ENCODE results near the gene LDB2. TPM values are rescaled to one million over a fixed set of nuclear protein-coding genes. Genes with fewer than 3 reads are reported as not detected.

Gene LDB2
- total RNA-seq, 1 experiment from 2014 or later, result not detected

GRCh38 chr4:16532240-16532970 lies 366.0 kb downstream of the LDB2 start:
- Histone ChIP-seq H3K9ac (ENCODE audit: low read length) (no peak overlapping the region), H4K20me1 (ENCODE audit: low read length) (no peaks in the 10 kb centered on the region), H3K4me3 (ENCODE audit: low read length) (no peak overlapping the region), H3K27me3 (ENCODE audit: low read length) (no peaks in the 10 kb centered on the region), H3K79me2 (ENCODE audit: low read length) (no peaks in the 10 kb centered on the region), H3F3A (ENCODE audit: low read length, unreplicated experiment) (no peaks in the 10 kb centered on the region), H3K9me3 (ENCODE audit: low read length) (no peaks in the 10 kb centered on the region), H2AFZ (ENCODE audit: low read length) (no peak overlapping the region), H3K4me1 (ENCODE audit: insufficient read depth, low read length) (no peaks in the 10 kb centered on the region), H3K36me3 (ENCODE audit: low read depth, low read length) (no peaks in the 10 kb centered on the region), H3K4me2 (ENCODE audit: low read length) (no peak overlapping the region), H3K27ac (ENCODE audit: low read length) (no peak overlapping the region), H3K9me2 (replicated peaks; ENCODE audit: low read length) (no peaks in the 10 kb centered on the region)
- no TSS peak for BruUV-seq (replicated peaks)
- intact Hi-C loops (cut with micrococcal nuclease), result no loop called here
- DNase-seq, result peak; percentile 47
- no peak for TF ChIP-seq EZH2 (IDR thresholded peaks at IDR 0.05; ENCODE audit: low read length, unreplicated experiment)
- no peak for TF ChIP-seq EZH2phosphoT487 (IDR thresholded peaks at IDR 0.05; ENCODE audit: borderline replicate concordance, low read length)
- TF ChIP-seq, protein P1, sequence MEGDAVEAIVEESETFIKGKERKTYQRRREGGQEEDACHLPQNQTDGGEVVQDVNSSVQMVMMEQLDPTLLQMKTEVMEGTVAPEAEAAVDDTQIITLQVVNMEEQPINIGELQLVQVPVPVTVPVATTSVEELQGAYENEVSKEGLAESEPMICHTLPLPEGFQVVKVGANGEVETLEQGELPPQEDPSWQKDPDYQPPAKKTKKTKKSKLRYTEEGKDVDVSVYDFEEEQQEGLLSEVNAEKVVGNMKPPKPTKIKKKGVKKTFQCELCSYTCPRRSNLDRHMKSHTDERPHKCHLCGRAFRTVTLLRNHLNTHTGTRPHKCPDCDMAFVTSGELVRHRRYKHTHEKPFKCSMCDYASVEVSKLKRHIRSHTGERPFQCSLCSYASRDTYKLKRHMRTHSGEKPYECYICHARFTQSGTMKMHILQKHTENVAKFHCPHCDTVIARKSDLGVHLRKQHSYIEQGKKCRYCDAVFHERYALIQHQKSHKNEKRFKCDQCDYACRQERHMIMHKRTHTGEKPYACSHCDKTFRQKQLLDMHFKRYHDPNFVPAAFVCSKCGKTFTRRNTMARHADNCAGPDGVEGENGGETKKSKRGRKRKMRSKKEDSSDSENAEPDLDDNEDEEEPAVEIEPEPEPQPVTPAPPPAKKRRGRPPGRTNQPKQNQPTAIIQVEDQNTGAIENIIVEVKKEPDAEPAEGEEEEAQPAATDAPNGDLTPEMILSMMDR (conservative IDR thresholded peaks at IDR 0.05; ENCODE audit: low read depth, low read length), result no peak
- ChIA-PET CTCF (no interaction called here), POLR2A (ENCODE audit: unreplicated experiment) (no interaction called here)
- ATAC-seq, result no peak

GRCh38 chr4:16530688-16531635 lies 367.5 kb downstream of the LDB2 start:
- Histone ChIP-seq H3K4me1 (ENCODE audit: insufficient read depth, low read length) (no peaks in the 10 kb centered on the region), H3K79me2 (ENCODE audit: low read length) (no peaks in the 10 kb centered on the region), H3K36me3 (ENCODE audit: low read depth, low read length) (no peaks in the 10 kb centered on the region), H3K9me2 (replicated peaks; ENCODE audit: low read length) (no peaks in the 10 kb centered on the region), H3K4me2 (ENCODE audit: low read length) (no peak overlapping the region), H3K9ac (ENCODE audit: low read length) (no peak overlapping the region), H3F3A (ENCODE audit: low read length, unreplicated experiment) (no peaks in the 10 kb centered on the region), H4K20me1 (ENCODE audit: low read length) (no peaks in the 10 kb centered on the region), H2AFZ (ENCODE audit: low read length) (no peak overlapping the region), H3K27ac (ENCODE audit: low read length) (no peak overlapping the region), H3K9me3 (ENCODE audit: low read length) (no peaks in the 10 kb centered on the region), H3K27me3 (ENCODE audit: low read length) (no peaks in the 10 kb centered on the region), H3K4me3 (ENCODE audit: low read length) (no peak overlapping the region)
- ATAC-seq, result no peak
- no peak for TF ChIP-seq EZH2 (IDR thresholded peaks at IDR 0.05; ENCODE audit: low read length, unreplicated experiment)
- intact Hi-C loops (cut with micrococcal nuclease), result no loop called here
- DNase-seq, result no peak
- CTCF ChIA-PET, result no interaction called here
- POLR2A ChIA-PET (ENCODE audit: unreplicated experiment), result no interaction called here
- BruUV-seq (replicated peaks), result no TSS peak

GRCh38 chr4:16524911-16525554 lies 373.4 kb downstream of the LDB2 start:
- no peak overlapping the region for H3K4me3 ChIP-seq (ENCODE audit: low read length)
- no peaks in the 10 kb centered on the region for H3K9me3 ChIP-seq (ENCODE audit: low read length)
- no peaks in the 10 kb centered on the region for H3K4me1 ChIP-seq (ENCODE audit: insufficient read depth, low read length)
- no peak for TF ChIP-seq EZH2 (IDR thresholded peaks at IDR 0.05; ENCODE audit: low read length, unreplicated experiment)
- TF ChIP-seq, protein P1 (conservative IDR thresholded peaks at IDR 0.05; ENCODE audit: low read depth, low read length), result no peak
- H3K79me2 ChIP-seq (ENCODE audit: low read length), result no peaks in the 10 kb centered on the region
- no peaks in the 10 kb centered on the region for H3K27me3 ChIP-seq (ENCODE audit: low read length)
- no peaks in the 10 kb centered on the region for H3K9me2 ChIP-seq (replicated peaks; ENCODE audit: low read length)
- BruUV-seq (replicated peaks), result no TSS peak
- H4K20me1 ChIP-seq (ENCODE audit: low read length), result no peaks in the 10 kb centered on the region
- no peak for ATAC-seq
- intact Hi-C loops (cut with micrococcal nuclease), result no loop called here
- no peak overlapping the region for H3K9ac ChIP-seq (ENCODE audit: low read length)
- DNase-seq, result no peak
- ChIA-PET POLR2A (ENCODE audit: unreplicated experiment) (no interaction called here), CTCF (no interaction called here)
- H3K36me3 ChIP-seq (ENCODE audit: low read depth, low read length), result no peaks in the 10 kb centered on the region
- no peaks in the 10 kb centered on the region for H3F3A ChIP-seq (ENCODE audit: low read length, unreplicated experiment)
- no peak overlapping the region for H3K4me2 ChIP-seq (ENCODE audit: low read length)
- H2AFZ ChIP-seq (ENCODE audit: low read length), result no peak overlapping the region
- H3K27ac ChIP-seq (ENCODE audit: low read length), result no peak overlapping the region

Data from PC-3 (cell line).